Activated naive CD4-positive, alpha-beta T cell treated with anti-CD3 and anti-CD28 coated beads for 36 hours (primary cell): ENCODE measurements around the gene REEP5. TPM values are rescaled to one million over a fixed set of nuclear protein-coding genes. Genes with fewer than 3 reads are reported as not detected.

Experiments used
- CTCF ChIA-PET: fragments of 350-600 bp; sonication (Branson Sonifier 250); formaldehyde crosslinking; loops from one replicate; lab custom pipeline; 2021; ENCODE audit warnings: antibody characterized with exemption; lab: Charles Lee
- DNase-seq: peaks from one replicate; pipeline ENCODE4 v3.0.0-alpha.2; 2020
- H3K27ac Mint-ChIP-seq: one replicate; pipeline ENCODE4 v1.8.0; 2021; ENCODE audit warnings: mild to moderate bottlenecking, mixed read lengths
- H3K27me3 Mint-ChIP-seq: one replicate; pipeline ENCODE4 v1.8.0; 2021; ENCODE audit warnings: low read depth, mixed read lengths
- H3K36me3 Mint-ChIP-seq: one replicate; pipeline ENCODE4 v1.8.0; 2021; ENCODE audit warnings: low read depth, mixed read lengths
- H3K4me1 Mint-ChIP-seq: one replicate; pipeline ENCODE4 v1.8.0; 2021; ENCODE audit warnings: low read depth, mixed read lengths
- H3K4me3 Mint-ChIP-seq: one replicate; pipeline ENCODE4 v1.8.0; 2021; ENCODE audit warnings: mild to moderate bottlenecking, moderate library complexity, mixed read lengths
- H3K9me3 Mint-ChIP-seq: one replicate; pipeline ENCODE4 v1.8.0; 2021; ENCODE audit warnings: mixed read lengths
- intact Hi-C: fragments of 100-400 bp; cut with micrococcal nuclease; formaldehyde crosslinking; loops from one replicate; pipeline ENCODE4 v1.15.1; 2023
- total RNA-seq, 2 experiments: library from RNA; stranded (reverse); gene quantifications; one replicate each; pipeline ENCODE4 v1.2.3, GENCODE V29; 2021

The REEP5 gene
- total RNA-seq, 2 experiments from 2014 or later, result 18.3 to 18.8 TPM

- DNase-seq, result peak; percentile 80
- CTCF ChIA-PET, result interaction anchor here (1.0 to 1.3 kb wide), 6 partner anchors 11 to 100 kb away, joined by 3 to 5 read pairs (median 4); partner anchors contain the start of gene SRP19
- Mint-ChIP-seq H3K36me3 (peaks cover 23% of the 10 kb centered on the region), H3K27me3 (no peaks in the 10 kb centered on the region), H3K4me1 (peaks cover 27% of the 10 kb centered on the region), H3K27ac (peak overlapping the region; percentile 71), H3K4me3 (no peak overlapping the region), H3K9me3 (no peaks in the 10 kb centered on the region)
- intact Hi-C loops, result loop anchor here (1.0 to 5.0 kb wide), 5 partner anchors 17 to 171 kb away; partner anchors contain the start of genes DCP2 and SRP19
Measured at GRCh38 chr5:112878760-112879159, 43.3 kb downstream of the REEP5 start.

DNA sequence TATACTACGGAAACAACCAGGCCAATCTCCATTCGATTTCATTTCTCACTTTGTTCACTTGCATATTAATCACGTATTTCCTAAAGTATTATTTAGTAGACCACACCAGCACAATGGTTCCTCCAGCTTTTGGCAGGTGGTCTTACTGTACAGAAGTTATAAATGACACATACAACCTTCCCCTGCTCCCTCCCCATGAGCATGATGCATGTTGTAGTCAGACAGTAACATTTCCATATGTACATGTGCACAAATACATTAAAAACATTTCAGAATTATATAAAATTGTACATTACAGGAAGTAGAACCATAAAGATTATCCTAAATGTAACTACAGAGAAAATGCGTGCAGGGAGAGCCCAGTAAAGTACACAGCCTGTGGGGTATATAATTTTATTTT lies 43.9 kb downstream of the REEP5 start:
- no peaks in the 10 kb centered on the region for H3K9me3 Mint-ChIP-seq
- peaks cover 31% of the 10 kb centered on the region for H3K4me1 Mint-ChIP-seq
- H3K27me3 Mint-ChIP-seq, result no peaks in the 10 kb centered on the region
- no peak for DNase-seq
- CTCF ChIA-PET, result interaction anchor here (1.0 to 1.3 kb wide), 6 partner anchors 10 to 101 kb away, joined by 3 to 5 read pairs (median 4); partner anchors contain the start of gene SRP19
- no peak overlapping the region for H3K27ac Mint-ChIP-seq
- no peak overlapping the region for H3K4me3 Mint-ChIP-seq
- intact Hi-C loops, result loop anchor here (1.0 to 5.0 kb wide), 5 partner anchors 17 to 171 kb away; partner anchors contain the start of genes DCP2 and SRP19
- H3K36me3 Mint-ChIP-seq, result peaks cover 28% of the 10 kb centered on the region

GRCh38 chr5:112876362-112876761 lies 45.7 kb downstream of the REEP5 start:
- Mint-ChIP-seq H3K9me3 (no peaks in the 10 kb centered on the region), H3K27ac (no peak overlapping the region), H3K36me3 (peaks cover 27% of the 10 kb centered on the region), H3K27me3 (no peaks in the 10 kb centered on the region), H3K4me3 (no peak overlapping the region), H3K4me1 (peaks cover 31% of the 10 kb centered on the region)
- CTCF ChIA-PET, result no interaction called here
- no peak for DNase-seq
- intact Hi-C loops, result loop anchor here (5.0 kb wide), 2 partner anchors 101 to 169 kb away; partner anchors contain the start of gene DCP2

DNA sequence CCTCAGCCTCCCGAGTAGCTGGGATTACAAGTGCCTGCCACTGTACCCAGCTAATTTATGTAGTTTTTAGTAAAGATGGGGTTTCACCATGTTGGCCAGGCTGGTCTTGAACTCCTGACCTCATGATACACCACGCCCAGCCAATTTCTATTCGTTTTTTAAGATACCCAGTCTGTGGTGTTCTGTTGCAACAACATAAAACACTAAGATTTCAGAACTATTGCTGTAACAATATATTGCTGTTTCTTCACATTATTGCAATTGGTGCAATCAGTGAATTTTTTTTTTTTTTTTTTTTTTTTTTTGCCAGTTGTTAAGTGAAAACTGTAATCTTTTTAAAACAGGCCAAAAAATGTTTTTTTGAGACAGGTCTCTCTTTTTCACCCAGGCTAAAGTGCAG lies 51.1 kb downstream of the REEP5 start:
- Mint-ChIP-seq H3K9me3 (no peaks in the 10 kb centered on the region), H3K27ac (no peak overlapping the region), H3K4me1 (peaks cover 37% of the 10 kb centered on the region), H3K27me3 (no peaks in the 10 kb centered on the region), H3K4me3 (no peak overlapping the region), H3K36me3 (peaks cover 34% of the 10 kb centered on the region)
- no peak for DNase-seq
- intact Hi-C loops, result no loop called here
- CTCF ChIA-PET, result no interaction called here

GRCh38 chr5:112869948-112870347 lies 52.1 kb downstream of the REEP5 start:
- Mint-ChIP-seq H3K27ac (no peak overlapping the region), H3K4me3 (no peak overlapping the region), H3K27me3 (no peaks in the 10 kb centered on the region), H3K36me3 (peaks cover 33% of the 10 kb centered on the region), H3K9me3 (no peaks in the 10 kb centered on the region), H3K4me1 (peaks cover 37% of the 10 kb centered on the region)
- no peak for DNase-seq
- intact Hi-C loops, result loop anchor here (10.0 kb wide), 2 partner anchors 645 to 1615 kb away; partner anchors contain the start of gene YTHDC2
- CTCF ChIA-PET, result interaction anchor here (0.8 kb wide), 1 partner anchor 11 kb away, joined by 5 read pairs; no protein-coding TSS in a partner anchor

GRCh38 chr5:112867411-112867810 lies 54.6 kb downstream of the REEP5 start:
- intact Hi-C loops, result loop anchor here (10.0 kb wide), 2 partner anchors 647 to 1613 kb away; partner anchors contain the start of gene YTHDC2
- Mint-ChIP-seq H3K36me3 (peaks cover 40% of the 10 kb centered on the region), H3K9me3 (no peaks in the 10 kb centered on the region), H3K27me3 (no peaks in the 10 kb centered on the region), H3K4me3 (no peak overlapping the region), H3K4me1 (peaks cover 51% of the 10 kb centered on the region), H3K27ac (peak overlapping the region; percentile 67)
- DNase-seq, result no peak
- CTCF ChIA-PET, result interaction anchor here (0.7 kb wide), 2 partner anchors 53 to 153 kb away, joined by 3 read pairs; no protein-coding TSS in a partner anchor

GRCh38 chr5:112866739-112867138 lies 55.3 kb downstream of the REEP5 start:
- H3K27ac Mint-ChIP-seq, result peak overlapping the region; percentile 67
- H3K4me3 Mint-ChIP-seq, result no peak overlapping the region
- peaks cover 57% of the 10 kb centered on the region for H3K4me1 Mint-ChIP-seq
- CTCF ChIA-PET, result interaction anchor here (0.7 kb wide), 1 partner anchor 53 kb away, joined by 3 read pairs; no protein-coding TSS in a partner anchor
- intact Hi-C loops, result loop anchor here (10.0 kb wide), 2 partner anchors 648 to 1612 kb away; partner anchors contain the start of gene YTHDC2
- no peak for DNase-seq
- peaks cover 41% of the 10 kb centered on the region for H3K36me3 Mint-ChIP-seq
- H3K27me3 Mint-ChIP-seq, result no peaks in the 10 kb centered on the region
- H3K9me3 Mint-ChIP-seq, result no peaks in the 10 kb centered on the region

GRCh38 chr5:112865128-112865527 lies 56.9 kb downstream of the REEP5 start:
- peaks cover 36% of the 10 kb centered on the region for H3K36me3 Mint-ChIP-seq
- no peak overlapping the region for H3K4me3 Mint-ChIP-seq
- no peak overlapping the region for H3K27ac Mint-ChIP-seq
- H3K4me1 Mint-ChIP-seq, result peaks cover 59% of the 10 kb centered on the region
- CTCF ChIA-PET, result interaction anchor here (1.2 kb wide), 1 partner anchor 533 kb away, joined by 3 read pairs; no protein-coding TSS in a partner anchor
- no peaks in the 10 kb centered on the region for H3K9me3 Mint-ChIP-seq
- intact Hi-C loops, result loop anchor here (10.0 kb wide), 2 partner anchors 650 to 1610 kb away; partner anchors contain the start of gene YTHDC2
- DNase-seq, result no peak
- no peaks in the 10 kb centered on the region for H3K27me3 Mint-ChIP-seq

GRCh38 chr5:112863549-112863948 lies 58.5 kb downstream of the REEP5 start:
- intact Hi-C loops, result loop anchor here (10.0 kb wide), 2 partner anchors 651 to 1609 kb away; partner anchors contain the start of gene YTHDC2
- H3K27me3 Mint-ChIP-seq, result no peaks in the 10 kb centered on the region
- peak overlapping the region; percentile 65 for H3K27ac Mint-ChIP-seq
- CTCF ChIA-PET, result interaction anchor here (1.0 to 1.2 kb wide), 2 partner anchors 15 to 113 kb away, joined by 4 to 5 read pairs; partner anchors contain the start of gene DCP2
- DNase-seq, result no peak
- peaks cover 28% of the 10 kb centered on the region for H3K36me3 Mint-ChIP-seq
- H3K4me3 Mint-ChIP-seq, result peak overlapping the region; percentile 12
- H3K9me3 Mint-ChIP-seq, result no peaks in the 10 kb centered on the region
- H3K4me1 Mint-ChIP-seq, result peaks cover 46% of the 10 kb centered on the region

DNA sequence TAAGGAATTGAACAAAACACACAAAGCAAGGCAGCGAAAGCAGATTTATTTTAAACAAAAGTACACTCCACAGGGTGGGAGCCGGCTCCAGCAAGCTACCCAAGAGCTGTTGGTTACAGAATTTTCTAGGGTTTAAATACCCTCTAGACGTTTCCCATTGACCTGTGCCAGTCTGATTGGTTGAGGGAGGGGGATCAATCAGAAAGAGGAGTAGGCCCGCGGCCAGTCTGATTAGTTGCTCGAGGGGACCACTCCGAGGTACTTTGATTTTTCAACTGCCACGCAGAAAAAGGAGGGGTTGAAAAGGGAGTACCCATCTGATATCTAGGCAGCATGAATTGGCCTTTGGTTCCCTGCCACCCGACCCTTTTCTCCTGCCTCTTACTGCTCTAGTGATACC lies 59.9 kb downstream of the REEP5 start:
- peaks cover 18% of the 10 kb centered on the region for H3K36me3 Mint-ChIP-seq
- no peaks in the 10 kb centered on the region for H3K9me3 Mint-ChIP-seq
- DNase-seq, result no peak
- intact Hi-C loops, result loop anchor here (10.0 kb wide), 2 partner anchors 653 to 1607 kb away; partner anchors contain the start of gene YTHDC2
- H3K4me1 Mint-ChIP-seq, result peaks cover 40% of the 10 kb centered on the region
- H3K27ac Mint-ChIP-seq, result no peak overlapping the region
- CTCF ChIA-PET, result no interaction called here
- H3K27me3 Mint-ChIP-seq, result peaks cover 5% of the 10 kb centered on the region
- H3K4me3 Mint-ChIP-seq, result peak overlapping the region; percentile 96

DNA sequence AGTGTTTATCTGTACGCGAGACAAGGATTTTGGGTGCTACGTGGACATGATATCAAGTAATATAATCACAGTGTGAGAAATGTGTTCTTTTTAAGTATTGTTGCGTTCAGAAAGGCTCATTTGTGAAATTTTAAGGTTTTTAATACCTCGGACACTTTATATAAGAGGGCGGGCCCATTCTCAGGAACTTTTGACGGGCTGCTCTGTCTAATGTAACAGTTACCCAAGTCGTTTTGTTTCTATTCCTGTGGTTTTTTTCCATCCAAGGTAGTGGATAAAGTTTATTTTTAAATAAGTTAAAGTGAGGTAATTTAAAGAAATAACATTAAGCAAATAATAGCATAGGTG lies 60.4 kb downstream of the REEP5 start:
- DNase-seq, result no peak
- Mint-ChIP-seq H3K4me3 (peak overlapping the region; percentile 96), H3K4me1 (peaks cover 35% of the 10 kb centered on the region), H3K9me3 (no peaks in the 10 kb centered on the region), H3K27me3 (peaks cover 5% of the 10 kb centered on the region), H3K36me3 (peaks cover 18% of the 10 kb centered on the region), H3K27ac (peak overlapping the region; percentile 95)
- intact Hi-C loops, result loop anchor here (1.0 to 10.0 kb wide), 8 partner anchors 17 to 1607 kb away; partner anchors contain the start of genes DCP2, REEP5 and YTHDC2
- CTCF ChIA-PET, result interaction anchor here (1.7 kb wide), 1 partner anchor 13 kb away, joined by 11 read pairs; no protein-coding TSS in a partner anchor

DNA sequence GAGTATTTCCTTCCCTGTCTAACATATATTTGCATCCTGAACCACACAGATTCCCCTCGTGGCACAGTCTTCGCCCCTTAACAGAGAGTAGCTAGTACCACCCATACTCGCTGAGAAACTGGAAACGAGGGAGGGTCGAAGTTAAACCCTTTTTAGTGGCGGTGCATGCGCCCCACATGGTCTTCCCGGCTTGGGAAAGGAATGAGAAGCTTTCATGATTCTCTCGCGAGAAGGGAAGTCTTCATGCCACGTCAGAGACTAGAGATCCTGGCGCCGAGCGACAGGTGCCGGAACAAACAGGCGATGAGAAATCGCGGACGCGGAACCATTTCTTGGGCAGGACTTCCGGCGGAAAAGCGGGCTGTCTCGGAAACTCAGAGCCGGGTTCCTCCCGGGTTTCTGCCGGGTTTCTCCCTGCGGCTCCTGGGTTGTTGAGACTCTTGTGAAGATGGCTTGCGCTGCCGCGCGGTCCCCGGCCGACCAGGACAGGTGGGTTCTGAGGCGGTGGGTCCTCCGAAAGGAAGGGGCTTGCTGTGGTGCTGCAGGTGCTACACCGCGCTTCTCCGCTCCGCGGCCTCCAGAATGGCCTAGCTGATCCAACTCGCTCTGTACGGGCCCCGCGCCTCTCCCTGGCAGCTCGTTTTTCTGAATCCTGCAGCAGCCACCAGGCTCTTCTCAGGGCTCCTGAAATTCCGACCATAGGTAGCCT lies 60.9 kb downstream of the REEP5 start, which contains the start of gene SRP19:
SRP19 (plus strand) TSS at position 359 of the 709 bp plus-strand sequence; CDS start at position 449, 90 bp downstream.
- Mint-ChIP-seq H3K4me3 (peak within 1 kb of the TSS; percentile 96), H3K9me3 (no peaks in the 10 kb centered on the region), H3K4me1 (peaks cover 30% of the 10 kb centered on the region), H3K27me3 (peaks cover 9% of the 10 kb centered on the region), H3K27ac (peak within 1 kb of the TSS; percentile 95), H3K36me3 (peaks cover 18% of the 10 kb centered on the region)
- peak; percentile 96 for DNase-seq
- intact Hi-C loops, result loop anchor here (1.0 to 10.0 kb wide), 8 partner anchors 17 to 1606 kb away; partner anchors contain the start of genes DCP2, REEP5 and YTHDC2
- CTCF ChIA-PET, result interaction anchor here (0.6 to 1.7 kb wide), 7 partner anchors 9 to 686 kb away, joined by 3 to 11 read pairs (median 4); partner anchors contain the start of gene REEP5
